K562 (cell line): ENCODE results near the gene NT5C1A.

Experiments
- ZNF224 ChIP-seq: sonication (generic); formaldehyde crosslinking; IDR thresholded peaks from 2 replicates; pipeline ENCODE4 v1.8.0; 2022; ENCODE audit warnings: mild to moderate bottlenecking, missing genetic modification reagents
- ZNF253 ChIP-seq: fragments of 250-450 bp; sonication (Bioruptor Pico); conservative IDR thresholded peaks from 2 replicates; pipeline ENCODE4 v1.6.1; 2021; ENCODE audit warnings: mild to moderate bottlenecking
- ZNF274 ChIP-seq: IDR thresholded peaks from 2 replicates; pipeline ENCODE4 v1.6.1; 2011; ENCODE audit warnings: low read depth, mild to moderate bottlenecking, low read length, moderate library complexity, borderline replicate concordance
- TF ChIP-seq, protein P1 (sequence below), 3 experiments: IDR thresholded peaks in 2 of 3; conservative IDR thresholded peaks in 1 of 3; 2 replicates each; pipeline ENCODE4 v1.5.1; 2011 to 2012; ENCODE audit warnings: low read length in 3 of 3, mild to moderate bottlenecking in 3 of 3, control low read depth in 2 of 3, improper control_type of control experiment in 1 of 3, inconsistent platforms in 1 of 3, low read depth in 1 of 3, mixed read lengths in 1 of 3, moderate library complexity in 1 of 3; ENCODE audit not compliant: insufficient read depth in 2 of 3

DNA sequence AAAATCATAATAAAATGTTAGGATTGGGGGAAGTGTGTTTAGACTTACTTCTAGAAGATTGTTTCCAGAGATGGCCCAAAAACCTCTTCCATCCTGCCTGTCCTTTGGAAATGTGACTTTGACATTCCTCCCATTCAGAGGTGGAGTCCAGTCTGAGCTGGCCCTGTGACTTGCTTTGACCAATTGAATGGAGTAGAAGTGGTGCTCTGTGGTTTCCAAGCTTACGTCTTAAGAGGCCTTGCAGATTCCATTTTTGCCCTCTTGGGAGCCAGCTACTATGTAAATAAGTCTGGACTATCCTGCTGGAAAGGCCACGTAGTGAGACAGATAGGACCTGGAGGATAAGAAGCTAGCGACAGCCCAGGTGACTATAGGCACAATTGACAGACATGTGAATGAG, 1.3 kb upstream of the NT5C1A start:
- TF ChIP-seq ZNF253 (CRISPR knock-in tag) (no peak), ZNF274 (no peak), ZNF224 (CRISPR knock-in tag) (no peak)
- TF ChIP-seq, protein P1, sequence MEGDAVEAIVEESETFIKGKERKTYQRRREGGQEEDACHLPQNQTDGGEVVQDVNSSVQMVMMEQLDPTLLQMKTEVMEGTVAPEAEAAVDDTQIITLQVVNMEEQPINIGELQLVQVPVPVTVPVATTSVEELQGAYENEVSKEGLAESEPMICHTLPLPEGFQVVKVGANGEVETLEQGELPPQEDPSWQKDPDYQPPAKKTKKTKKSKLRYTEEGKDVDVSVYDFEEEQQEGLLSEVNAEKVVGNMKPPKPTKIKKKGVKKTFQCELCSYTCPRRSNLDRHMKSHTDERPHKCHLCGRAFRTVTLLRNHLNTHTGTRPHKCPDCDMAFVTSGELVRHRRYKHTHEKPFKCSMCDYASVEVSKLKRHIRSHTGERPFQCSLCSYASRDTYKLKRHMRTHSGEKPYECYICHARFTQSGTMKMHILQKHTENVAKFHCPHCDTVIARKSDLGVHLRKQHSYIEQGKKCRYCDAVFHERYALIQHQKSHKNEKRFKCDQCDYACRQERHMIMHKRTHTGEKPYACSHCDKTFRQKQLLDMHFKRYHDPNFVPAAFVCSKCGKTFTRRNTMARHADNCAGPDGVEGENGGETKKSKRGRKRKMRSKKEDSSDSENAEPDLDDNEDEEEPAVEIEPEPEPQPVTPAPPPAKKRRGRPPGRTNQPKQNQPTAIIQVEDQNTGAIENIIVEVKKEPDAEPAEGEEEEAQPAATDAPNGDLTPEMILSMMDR (IDR thresholded peaks at IDR 0.05 in 2 of 3, conservative IDR thresholded peaks at IDR 0.05 in 1 of 3; ENCODE audit: insufficient read depth in 2 of 3, low read depth in 1 of 3, low read length in 3 of 3) = no peak
